ENCODE measurements around the gene CCDC192.

- no peak for TF ChIP-seq CTCF (IDR thresholded peaks at IDR 0.05)
- no peak for TF ChIP-seq POLR2A (IDR thresholded peaks at IDR 0.05)
Observed at GRCh38 chr5:127739807-127740384, 36.7 kb downstream of the CCDC192 start.
